HL-60 (cell line): ENCODE results near the gene MEF2A.

Experiments used
- POLR2AphosphoS5 ChIP-seq: IDR thresholded peaks from 2 replicates; pipeline ENCODE4 v1.6.1; 2012; ENCODE audit warnings: low read depth
- TF ChIP-seq, protein P1 (sequence below): IDR thresholded peaks from one replicate; pipeline ENCODE4 v1.5.1; 2011; ENCODE audit warnings: low read length, control low read depth, inconsistent platforms; ENCODE audit not compliant: insufficient read depth

DNA sequence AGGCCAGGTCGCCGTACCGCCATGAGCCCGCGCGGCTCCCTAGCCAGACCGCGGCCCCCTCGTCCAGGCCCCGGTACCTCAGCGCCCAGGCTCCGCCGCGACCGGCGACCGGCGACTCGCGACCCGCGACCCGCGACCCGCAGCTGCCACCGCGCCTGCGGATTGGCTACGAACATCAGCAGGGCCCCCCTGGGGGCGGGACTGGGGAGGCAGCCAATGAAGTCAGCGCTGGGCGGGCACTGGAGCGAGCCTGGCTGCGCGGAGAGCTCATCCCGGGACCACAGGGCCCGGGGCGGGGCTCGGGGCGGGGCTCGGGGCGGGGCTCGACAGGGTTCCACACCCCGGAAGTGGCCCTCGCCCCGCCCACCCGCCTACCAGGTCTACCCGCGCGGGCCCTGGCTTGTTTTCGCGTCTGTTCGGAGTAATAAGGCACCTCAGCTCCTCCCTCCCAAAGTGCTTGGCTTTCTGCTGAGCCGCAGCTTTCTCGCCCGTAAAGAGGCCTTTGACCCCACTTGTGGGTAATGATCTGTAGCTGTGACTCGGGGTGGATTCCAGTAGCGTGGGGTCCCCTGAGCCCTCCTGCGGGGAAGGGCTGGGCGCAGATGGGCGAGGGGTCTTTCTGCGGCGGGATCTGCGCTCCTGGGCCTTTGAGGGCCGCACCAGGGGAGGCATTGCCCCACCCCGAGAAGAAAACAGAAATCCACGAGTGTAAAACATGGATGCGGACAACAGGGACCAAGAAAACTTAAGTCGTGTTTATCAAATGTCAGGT lies 167.7 kb downstream of the MEF2A start, which contains the start of gene LYSMD4:
- TF ChIP-seq, protein P1, sequence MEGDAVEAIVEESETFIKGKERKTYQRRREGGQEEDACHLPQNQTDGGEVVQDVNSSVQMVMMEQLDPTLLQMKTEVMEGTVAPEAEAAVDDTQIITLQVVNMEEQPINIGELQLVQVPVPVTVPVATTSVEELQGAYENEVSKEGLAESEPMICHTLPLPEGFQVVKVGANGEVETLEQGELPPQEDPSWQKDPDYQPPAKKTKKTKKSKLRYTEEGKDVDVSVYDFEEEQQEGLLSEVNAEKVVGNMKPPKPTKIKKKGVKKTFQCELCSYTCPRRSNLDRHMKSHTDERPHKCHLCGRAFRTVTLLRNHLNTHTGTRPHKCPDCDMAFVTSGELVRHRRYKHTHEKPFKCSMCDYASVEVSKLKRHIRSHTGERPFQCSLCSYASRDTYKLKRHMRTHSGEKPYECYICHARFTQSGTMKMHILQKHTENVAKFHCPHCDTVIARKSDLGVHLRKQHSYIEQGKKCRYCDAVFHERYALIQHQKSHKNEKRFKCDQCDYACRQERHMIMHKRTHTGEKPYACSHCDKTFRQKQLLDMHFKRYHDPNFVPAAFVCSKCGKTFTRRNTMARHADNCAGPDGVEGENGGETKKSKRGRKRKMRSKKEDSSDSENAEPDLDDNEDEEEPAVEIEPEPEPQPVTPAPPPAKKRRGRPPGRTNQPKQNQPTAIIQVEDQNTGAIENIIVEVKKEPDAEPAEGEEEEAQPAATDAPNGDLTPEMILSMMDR, result no peak
- TF ChIP-seq POLR2AphosphoS5, result peak; percentile 44; the same call in 1 of the 2 replicates
